GM12801 (cell line): Measurements from ENCODE around the gene ATXN7L3.

Experiments used
- TF ChIP-seq, protein P1 (sequence below): IDR thresholded peaks from one replicate; pipeline ENCODE4 v1.5.1; 2011; ENCODE audit warnings: control low read depth; ENCODE audit not compliant: insufficient read length; ENCODE audit errors: extremely low read depth

The ATXN7L3 gene

DNA sequence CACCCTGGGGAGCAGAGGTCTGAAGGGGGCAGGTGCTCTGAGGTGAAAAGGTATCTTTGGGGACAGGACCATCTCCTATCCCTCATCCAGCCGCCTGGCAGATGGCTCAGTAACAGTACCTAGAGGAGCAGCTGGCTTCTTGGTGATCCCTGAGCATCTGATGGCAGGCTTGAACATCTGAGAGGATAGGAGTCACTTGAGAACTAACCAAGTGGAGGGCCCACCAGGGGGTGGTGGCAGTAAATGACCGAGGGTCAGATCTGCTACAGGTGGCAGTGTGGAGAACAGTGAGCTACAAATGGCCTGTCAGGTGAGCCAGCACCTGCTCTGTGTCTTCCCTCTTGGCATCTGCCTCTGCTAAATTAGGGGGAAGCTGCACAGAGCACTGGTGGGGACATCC, 44.2 kb downstream of the ATXN7L3 start:
- TF ChIP-seq, protein P1, sequence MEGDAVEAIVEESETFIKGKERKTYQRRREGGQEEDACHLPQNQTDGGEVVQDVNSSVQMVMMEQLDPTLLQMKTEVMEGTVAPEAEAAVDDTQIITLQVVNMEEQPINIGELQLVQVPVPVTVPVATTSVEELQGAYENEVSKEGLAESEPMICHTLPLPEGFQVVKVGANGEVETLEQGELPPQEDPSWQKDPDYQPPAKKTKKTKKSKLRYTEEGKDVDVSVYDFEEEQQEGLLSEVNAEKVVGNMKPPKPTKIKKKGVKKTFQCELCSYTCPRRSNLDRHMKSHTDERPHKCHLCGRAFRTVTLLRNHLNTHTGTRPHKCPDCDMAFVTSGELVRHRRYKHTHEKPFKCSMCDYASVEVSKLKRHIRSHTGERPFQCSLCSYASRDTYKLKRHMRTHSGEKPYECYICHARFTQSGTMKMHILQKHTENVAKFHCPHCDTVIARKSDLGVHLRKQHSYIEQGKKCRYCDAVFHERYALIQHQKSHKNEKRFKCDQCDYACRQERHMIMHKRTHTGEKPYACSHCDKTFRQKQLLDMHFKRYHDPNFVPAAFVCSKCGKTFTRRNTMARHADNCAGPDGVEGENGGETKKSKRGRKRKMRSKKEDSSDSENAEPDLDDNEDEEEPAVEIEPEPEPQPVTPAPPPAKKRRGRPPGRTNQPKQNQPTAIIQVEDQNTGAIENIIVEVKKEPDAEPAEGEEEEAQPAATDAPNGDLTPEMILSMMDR: no peak

DNA sequence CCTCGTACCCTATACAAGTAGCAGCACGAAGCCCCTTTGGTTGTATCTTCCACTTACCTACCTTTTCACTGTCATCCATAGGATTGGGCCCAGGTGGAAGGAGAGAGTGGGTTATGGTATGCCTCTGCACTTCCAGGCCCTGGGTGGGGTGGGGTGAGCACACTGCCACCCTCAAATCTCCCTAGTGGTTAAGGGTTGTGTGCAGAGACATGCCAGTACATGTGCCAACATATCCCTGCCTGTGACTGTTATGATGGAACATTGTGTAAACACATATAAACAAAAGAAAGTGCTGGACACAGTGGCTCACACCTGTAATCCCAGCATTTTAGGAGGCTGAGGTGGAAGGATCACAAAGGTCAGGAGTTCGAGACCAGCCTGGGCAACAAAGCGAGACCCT, 46.8 kb downstream of the ATXN7L3 start:
- TF ChIP-seq, protein P1: no peak

DNA sequence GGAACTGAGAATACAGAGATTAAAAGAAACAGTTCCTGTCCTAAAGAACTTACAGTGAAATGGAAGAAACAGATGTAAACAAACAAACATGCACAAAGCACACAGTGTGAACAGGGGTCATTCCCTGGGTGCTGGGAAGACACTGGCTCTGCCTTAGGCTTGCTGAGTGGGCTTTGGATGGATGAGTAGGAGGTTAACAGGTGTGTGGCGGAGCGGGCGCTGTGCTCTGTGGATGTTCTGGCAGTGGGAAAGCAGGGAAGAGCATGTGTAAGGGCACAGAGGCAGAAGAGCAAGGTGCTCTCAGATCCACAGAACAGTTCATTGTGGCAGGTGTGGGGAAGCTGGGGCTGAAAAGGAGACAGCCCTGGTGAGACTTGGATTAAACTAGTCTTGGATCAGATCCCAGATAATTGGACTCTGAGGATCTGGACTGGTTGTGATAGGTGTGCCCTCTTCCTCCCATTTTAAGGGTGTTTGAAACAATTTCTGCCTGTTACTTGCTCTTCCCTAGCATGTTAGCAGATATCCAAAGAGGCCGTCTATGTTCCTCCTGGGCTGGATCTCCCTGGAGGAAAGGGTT, 49.8 kb downstream of the ATXN7L3 start:
- TF ChIP-seq, protein P1: no peak

DNA sequence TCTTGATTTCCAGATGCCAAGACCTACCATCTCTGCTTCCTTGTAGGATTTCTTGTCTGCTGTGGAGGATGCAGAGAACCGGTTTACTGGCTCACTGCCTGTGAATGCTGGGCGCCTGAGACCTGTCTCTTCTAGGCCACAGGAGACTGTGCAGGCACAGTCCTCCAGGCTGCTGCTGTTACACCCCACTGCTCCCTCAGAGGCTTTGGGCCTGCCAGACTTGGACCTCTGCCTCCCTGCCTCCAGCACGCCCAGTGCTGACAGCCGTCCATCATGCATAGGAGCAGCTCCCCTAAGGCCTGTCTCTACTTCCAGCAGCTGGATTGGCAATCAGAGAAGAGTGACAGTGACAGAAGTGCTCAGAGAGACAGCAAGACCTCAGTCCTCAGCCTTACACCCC, 51.9 kb downstream of the ATXN7L3 start:
- TF ChIP-seq, protein P1: no peak

DNA sequence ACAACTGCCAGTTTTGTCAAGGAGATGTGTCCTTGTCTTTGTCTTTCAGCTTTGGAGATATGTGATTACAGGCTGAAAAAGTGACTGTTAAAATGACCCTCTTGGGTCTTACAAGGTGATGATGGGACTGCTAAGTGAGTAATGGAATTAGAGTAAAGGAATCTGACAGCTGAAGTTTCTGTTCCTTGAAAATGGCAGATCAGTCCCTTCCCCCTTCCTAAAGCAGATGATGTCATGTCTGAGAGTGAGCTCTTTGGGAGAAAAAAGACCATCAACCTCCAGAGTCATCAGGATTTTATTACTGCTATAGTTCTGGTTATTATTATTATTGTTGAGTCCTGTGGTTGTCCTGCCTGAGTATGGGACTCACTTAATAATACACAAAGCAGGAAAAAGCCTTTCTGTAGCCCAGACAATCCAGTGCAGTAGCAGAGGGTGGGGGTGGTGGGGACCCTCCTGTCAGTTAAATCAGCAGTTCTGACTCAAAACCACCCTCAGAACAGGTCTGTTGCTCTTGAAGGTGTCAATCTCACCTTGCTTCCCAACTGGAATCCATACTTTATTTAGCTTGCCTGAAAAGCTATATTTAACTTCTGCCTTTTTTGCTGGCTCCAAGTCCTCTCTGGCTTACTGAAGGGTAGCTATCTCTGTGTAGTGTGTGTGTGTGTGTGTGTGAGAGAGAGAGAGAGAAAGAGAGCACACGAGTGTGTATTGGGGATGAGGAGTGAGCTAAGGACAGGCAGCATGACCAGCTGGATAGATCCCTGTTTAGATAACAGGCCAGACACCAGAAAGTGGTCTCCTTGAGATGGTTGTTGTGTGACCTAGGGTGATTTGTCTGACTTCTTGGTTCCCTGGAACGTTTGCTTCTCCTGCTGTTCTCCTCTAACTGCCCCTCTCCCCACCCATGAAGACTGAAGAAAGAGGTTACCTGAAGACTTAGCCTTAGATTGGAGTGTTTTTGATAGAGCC, 53.0 kb downstream of the ATXN7L3 start:
- TF ChIP-seq, protein P1: no peak

DNA sequence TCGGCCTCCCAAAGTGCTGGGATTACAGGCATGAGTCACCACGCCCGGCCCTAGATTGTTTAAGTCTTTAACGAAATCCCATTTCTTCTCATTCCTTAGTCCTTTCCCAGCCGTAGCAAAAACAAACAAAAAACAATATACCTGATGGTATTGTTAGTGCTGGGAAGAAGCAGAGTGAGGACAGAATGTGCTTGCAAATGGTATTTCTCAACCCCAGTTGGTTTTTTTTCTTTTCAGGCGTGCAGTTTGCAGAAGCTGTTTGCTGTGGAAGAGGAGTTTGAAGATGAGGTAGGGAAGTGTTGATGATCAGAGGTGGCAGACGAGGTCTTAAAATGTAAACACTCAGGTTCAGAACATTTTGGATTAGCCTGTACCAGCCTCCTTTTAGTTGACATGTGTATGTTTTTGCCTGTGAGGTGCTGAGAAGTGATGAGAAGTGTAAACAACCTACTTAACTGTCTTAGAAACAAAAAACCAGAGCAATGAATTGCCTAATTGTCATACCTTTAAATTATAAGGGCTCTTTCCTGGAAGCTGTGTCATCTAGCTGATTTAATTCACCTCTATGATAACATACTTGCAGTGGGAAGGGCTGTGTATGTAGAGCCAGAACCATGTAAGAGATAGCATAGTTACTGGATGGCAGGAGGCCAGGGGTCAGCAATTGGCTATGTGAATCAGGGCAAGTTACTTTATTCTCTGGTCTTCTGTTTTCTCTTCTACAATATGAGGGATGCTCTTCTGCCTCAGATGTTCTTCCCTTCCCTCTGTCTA, 54.5 kb downstream of the ATXN7L3 start:
- TF ChIP-seq, protein P1: no peak
